RPMI8226 (cell line): Measurements from ENCODE around the gene NUDCD3.

Experiments
- DNase-seq: peaks from one replicate; pipeline ENCODE4 v3.0.0-alpha.2; 2015

The NUDCD3 gene

GRCh38 chr7:44398511-44398911 lies 91.9 kb downstream of the NUDCD3 start:
- no peak for DNase-seq

GRCh38 chr7:44396931-44397545 lies 93.4 kb downstream of the NUDCD3 start:
- no peak for DNase-seq

- DNase-seq, result no peak
Measured at GRCh38 chr7:44396496-44396895, 94.0 kb downstream of the NUDCD3 start.

GRCh38 chr7:44395067-44395466 lies 95.4 kb downstream of the NUDCD3 start:
- no peak for DNase-seq

GRCh38 chr7:44394636-44395035 lies 95.8 kb downstream of the NUDCD3 start:
- no peak for DNase-seq

- DNase-seq, result no peak
Measured at GRCh38 chr7:44394112-44394447, 96.4 kb downstream of the NUDCD3 start.

- DNase-seq, result no peak
Measured at GRCh38 chr7:44393238-44394111, 97.0 kb downstream of the NUDCD3 start.

- no peak for DNase-seq
Measured at GRCh38 chr7:44392618-44393010, 97.8 kb downstream of the NUDCD3 start.

GRCh38 chr7:44391746-44392617 lies 98.5 kb downstream of the NUDCD3 start:
- DNase-seq, result no peak

- DNase-seq, result no peak
Measured at GRCh38 chr7:44391171-44391570, 99.3 kb downstream of the NUDCD3 start.

GRCh38 chr7:44390701-44391100 lies 99.8 kb downstream of the NUDCD3 start:
- DNase-seq, result no peak

- DNase-seq, result no peak
Measured at GRCh38 chr7:44388089-44388970, 102.1 kb downstream of the NUDCD3 start.

GRCh38 chr7:44387389-44387788 lies 103.1 kb downstream of the NUDCD3 start:
- no peak for DNase-seq

GRCh38 chr7:44386139-44386913 lies 104.1 kb downstream of the NUDCD3 start:
- no peak for DNase-seq

- DNase-seq, result no peak
Measured at GRCh38 chr7:44385434-44386138, 104.9 kb downstream of the NUDCD3 start.

GRCh38 chr7:44384586-44385433 lies 105.6 kb downstream of the NUDCD3 start:
- no peak for DNase-seq

GRCh38 chr7:44383566-44383965 lies 106.9 kb downstream of the NUDCD3 start:
- no peak for DNase-seq

- DNase-seq, result no peak
Measured at GRCh38 chr7:44382459-44383265, 107.8 kb downstream of the NUDCD3 start.
